Skeletal muscle cell (primary cell): ENCODE results near the gene MANBA.

ENCODE experiments used
- DNase-seq: peaks from one replicate; pipeline ENCODE4 v3.0.0-alpha.2; 2010; ENCODE audit warnings: low read depth
- H3K4me3 ChIP-seq: 2 replicates; pipeline ENCODE4 v1.5.1; 2011; ENCODE audit warnings: low read depth, mild to moderate bottlenecking, control low read depth, low read length, moderate library complexity

The MANBA gene

GRCh38 chr4:102606261-102606660 lies 154.5 kb downstream of the MANBA start:
- no peak for DNase-seq
- no peak overlapping the region for H3K4me3 ChIP-seq

- DNase-seq = no peak
- H3K4me3 ChIP-seq = no peak overlapping the region
These were observed 156.4 kb downstream of the MANBA start for GRCh38 chr4:102604222-102604940.

- no peak overlapping the region for H3K4me3 ChIP-seq
- no peak for DNase-seq
These were observed 159.1 kb downstream of the MANBA start for GRCh38 chr4:102601586-102602227.

- DNase-seq = no peak
- no peak overlapping the region for H3K4me3 ChIP-seq
These were observed 160.1 kb downstream of the MANBA start for GRCh38 chr4:102600689-102601088.

GRCh38 chr4:102599886-102600285 lies 160.9 kb downstream of the MANBA start:
- DNase-seq = no peak
- no peak overlapping the region for H3K4me3 ChIP-seq

GRCh38 chr4:102599455-102599854 lies 161.3 kb downstream of the MANBA start:
- H3K4me3 ChIP-seq = no peak overlapping the region

GRCh38 chr4:102598762-102599374 lies 161.9 kb downstream of the MANBA start:
- DNase-seq = no peak
- H3K4me3 ChIP-seq = no peak overlapping the region

More at GRCh38 chr4:102599455-102599854, 161.3 kb downstream of the MANBA start:
- no peak for DNase-seq

- DNase-seq = no peak
- no peak overlapping the region for H3K4me3 ChIP-seq
These were observed 162.5 kb downstream of the MANBA start for GRCh38 chr4:102598086-102598761.

GRCh38 chr4:102596532-102596931 lies 164.2 kb downstream of the MANBA start:
- H3K4me3 ChIP-seq = no peak overlapping the region
- DNase-seq = no peak

- no peak for DNase-seq
- no peak overlapping the region for H3K4me3 ChIP-seq
These were observed 166.8 kb downstream of the MANBA start for GRCh38 chr4:102594000-102594399.

GRCh38 chr4:102593147-102593546 lies 167.6 kb downstream of the MANBA start:
- DNase-seq = no peak
- no peak overlapping the region for H3K4me3 ChIP-seq

- no peak overlapping the region for H3K4me3 ChIP-seq
- no peak for DNase-seq
These were observed 168.5 kb downstream of the MANBA start for GRCh38 chr4:102592256-102592655.

GRCh38 chr4:102589743-102590142 lies 171.0 kb downstream of the MANBA start:
- H3K4me3 ChIP-seq = no peak overlapping the region
- DNase-seq = no peak

- no peak overlapping the region for H3K4me3 ChIP-seq
- no peak for DNase-seq
These were observed 174.1 kb downstream of the MANBA start for GRCh38 chr4:102586644-102587021.

- H3K4me3 ChIP-seq = no peak overlapping the region
- no peak for DNase-seq
These were observed 174.6 kb downstream of the MANBA start for GRCh38 chr4:102586002-102586643.

GRCh38 chr4:102585329-102585728 lies 175.4 kb downstream of the MANBA start:
- no peak overlapping the region for H3K4me3 ChIP-seq
- DNase-seq = no peak

GRCh38 chr4:102584091-102584490 lies 176.7 kb downstream of the MANBA start:
- DNase-seq = no peak

More at GRCh38 chr4:102584091-102584490, 176.7 kb downstream of the MANBA start:
- H3K4me3 ChIP-seq = no peak overlapping the region
